Spleen (tissue), 11 donors: ENCODE data around the gene CPA4. TPM values are rescaled to one million over a fixed set of nuclear protein-coding genes. Genes with fewer than 3 reads are reported as not detected.

Experiments
- DNase-seq: peaks from one replicate; pipeline ENCODE4 v3.0.0-alpha.2; 2020
- H3K27ac ChIP-seq, 8 donors: fragments of 200-600 bp; sonication (generic) in 7 of 8; 1 replicate in 4 of 8; 2 replicates in 4 of 8; pipeline versions ENCODE4 v1.5.0 to v1.8.0; 2016 to 2021; ENCODE audit warnings: inconsistent platforms in 4 of 8, mild to moderate bottlenecking in 4 of 8, moderate library complexity in 1 of 8
- H3K27me3 ChIP-seq, 7 donors: fragments of 200-600 bp; sonication (generic) in 6 of 7; replicated peaks in 1 of 7; 1 replicate in 4 of 7; 2 replicates in 3 of 7; pipeline versions ENCODE4 v1.5.0 to v1.8.0; 2016 to 2021; ENCODE audit warnings: inconsistent platforms in 3 of 7, mild to moderate bottlenecking in 1 of 7
- H3K36me3 ChIP-seq, 6 donors: fragments of 200-600 bp; sonication (generic) in 5 of 6; 1 replicate in 4 of 6; 2 replicates in 2 of 6; pipeline versions ENCODE4 v1.5.0 to v1.8.0; 2016 to 2021; ENCODE audit warnings: inconsistent platforms in 2 of 6
- H3K4me1 ChIP-seq, 6 donors: fragments of 200-600 bp; sonication (generic) in 5 of 6; 1 replicate in 3 of 6; 2 replicates in 3 of 6; pipeline versions ENCODE4 v1.5.0 to v1.8.0; 2016 to 2021; ENCODE audit warnings: inconsistent platforms in 3 of 6
- H3K4me3 ChIP-seq, 8 donors: fragments of 200-600 bp; sonication (generic) in 7 of 8; 1 replicate in 4 of 8; 2 replicates in 4 of 8; pipeline versions ENCODE4 v1.5.0 to v1.8.0; 2016 to 2021; ENCODE audit warnings: inconsistent platforms in 4 of 8, mild to moderate bottlenecking in 4 of 8, moderate library complexity in 2 of 8
- H3K9me3 ChIP-seq, 8 donors: fragments of 200-600 bp; sonication (generic) in 7 of 8; 1 replicate in 4 of 8; 2 replicates in 4 of 8; pipeline versions ENCODE4 v1.5.0 to v1.8.0; 2016 to 2021; ENCODE audit warnings: inconsistent platforms in 4 of 8
- POLR2A ChIP-seq, 3 donors: fragments of 450-650 bp; IDR thresholded peaks; one replicate each; pipeline ENCODE4 v1.5.1; 2017; ENCODE audit warnings: antibody characterized with exemption in 3 of 3, mild to moderate bottlenecking in 1 of 3
- POLR2AphosphoS5 ChIP-seq, 3 donors: sonication (generic); formaldehyde crosslinking; IDR thresholded peaks; one replicate each; pipeline ENCODE4 v1.5.1; 2017; ENCODE audit warnings: antibody characterized with exemption in 3 of 3
- WGBS, 5 donors: extraction: QIAGEN DNeasy Blood & Tissue Kit in 3 of 5; methylation state at CpG; one replicate each; pipeline versions ENCODE4 v1.1.5 to v1.1.7; 2013 to 2018; 5-methylcytosine and 5-hydroxymethylcytosine counted together
- intact Hi-C: fragments of 100-400 bp; cut with DNase I; formaldehyde crosslinking; loops from one replicate; pipeline ENCODE4 v1.15.0; 2023; ENCODE audit warnings: low total_unique reads
- polyA plus RNA-seq, 3 donors: library from polyadenylated mRNA; stranded (reverse); fragments of 200-250 nt; gene quantifications; one replicate each; pipeline ENCODE4 v1.2.1, GENCODE V29; 2013
- total RNA-seq, 7 donors: library from RNA; depleted of rRNA in 3 of 7; stranded (reverse); fragments of >200 nt in 3 of 7; fragmentation: NEBNext Ultra II Directional in 4 of 7; extraction: Animal tissue kit (Norgen Biotek cat#: 25700) in 4 of 7; gene quantifications; one replicate each; pipeline versions ENCODE4 v1.1.0 to v1.2.1, GENCODE V29; 2016 to 2021
- TF ChIP-seq, protein P1 (sequence below), 11 experiments: fragments of 200-600 bp in 7 of 11; fragments of 450-650 bp in 4 of 11; sonication (generic) in 4 of 11; IDR thresholded peaks in 8 of 11; conservative IDR thresholded peaks in 3 of 11; 1 replicate in 7 of 11; 2 replicates in 4 of 11; pipeline versions ENCODE4 v1.4.0 to v1.8.0; 2016 to 2021; ENCODE audit warnings: antibody characterized with exemption in 11 of 11, inconsistent platforms in 4 of 11, mild to moderate bottlenecking in 1 of 11
- donor health status: healthy with polysubstance abuse.
- donor health status: DM: no; HTN: no; CAD: no; lungs with moderate emphysema.
- donor health status: DM: no; HTN: no; CAD: no.
- donor health status: Bipolar disorder and iron deficiency.
- donor health status: healthy.
- donor health status: DM: no; HTN: no; CAD: no.
- donor health status: DM: yes; HTN: yes; CAD: no.

The CPA4 gene
- total and polyA plus RNA-seq, 10 donors = 0.15 to 3.3 (median 0.78) TPM

DNA sequence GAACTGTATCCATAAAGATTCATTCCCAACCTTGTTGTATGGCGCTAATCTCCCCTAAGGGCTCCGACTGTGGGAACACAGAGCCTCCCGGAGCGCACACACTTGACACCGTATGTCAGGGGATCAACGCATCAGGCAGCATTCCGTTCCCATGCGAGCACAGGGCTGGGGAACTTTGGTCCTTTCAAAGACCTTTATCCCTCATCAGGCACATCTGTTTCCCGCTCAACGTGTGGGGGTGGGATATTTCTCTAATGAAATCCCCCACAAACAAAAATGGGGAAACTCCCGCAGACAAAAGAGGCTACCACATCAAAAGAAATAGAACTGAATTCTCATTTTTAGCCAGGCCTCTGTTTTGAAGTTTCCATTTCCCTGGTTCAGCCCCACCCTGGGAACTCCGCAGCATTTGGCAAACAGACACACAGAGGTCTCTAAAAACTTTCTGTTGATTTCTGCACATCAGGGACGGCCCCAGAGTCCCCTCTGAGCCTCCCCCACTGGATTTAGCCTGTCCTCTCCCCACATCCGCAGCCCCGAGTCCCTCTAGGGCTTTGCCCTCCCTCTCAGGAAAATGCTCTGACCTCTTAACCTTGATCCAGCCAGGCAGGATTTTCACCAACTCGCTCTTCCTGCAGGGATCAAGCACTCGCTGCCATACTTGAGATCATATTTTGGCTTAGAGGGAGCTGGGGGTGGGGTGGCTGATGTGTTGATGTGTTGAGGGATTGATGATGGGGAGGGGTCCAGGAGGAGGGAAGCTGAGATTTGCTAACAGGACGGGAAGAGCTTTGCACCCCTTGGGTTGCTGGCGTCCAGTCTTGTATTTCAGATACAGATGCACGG, 58.2 kb downstream of the CPA4 start:
- peaks cover 5 to 36% (median 19%) of the 10 kb centered on the region in 6 donors for H3K4me1 ChIP-seq
- intact Hi-C loops = no loop called here
- peak; percentile 80 for DNase-seq
- H3K4me3 ChIP-seq = no peak overlapping the region
- no peaks in the 10 kb centered on the region for H3K9me3 ChIP-seq
- WGBS, 5 donors = 39 to 64% (median 60%) methylated on average over 20 of the region's 20 CpGs
- TF ChIP-seq POLR2AphosphoS5 (IDR thresholded peaks at IDR 0.05) = peak in 2 of 3 donors; percentile 69 to 71
- TF ChIP-seq, protein P1, sequence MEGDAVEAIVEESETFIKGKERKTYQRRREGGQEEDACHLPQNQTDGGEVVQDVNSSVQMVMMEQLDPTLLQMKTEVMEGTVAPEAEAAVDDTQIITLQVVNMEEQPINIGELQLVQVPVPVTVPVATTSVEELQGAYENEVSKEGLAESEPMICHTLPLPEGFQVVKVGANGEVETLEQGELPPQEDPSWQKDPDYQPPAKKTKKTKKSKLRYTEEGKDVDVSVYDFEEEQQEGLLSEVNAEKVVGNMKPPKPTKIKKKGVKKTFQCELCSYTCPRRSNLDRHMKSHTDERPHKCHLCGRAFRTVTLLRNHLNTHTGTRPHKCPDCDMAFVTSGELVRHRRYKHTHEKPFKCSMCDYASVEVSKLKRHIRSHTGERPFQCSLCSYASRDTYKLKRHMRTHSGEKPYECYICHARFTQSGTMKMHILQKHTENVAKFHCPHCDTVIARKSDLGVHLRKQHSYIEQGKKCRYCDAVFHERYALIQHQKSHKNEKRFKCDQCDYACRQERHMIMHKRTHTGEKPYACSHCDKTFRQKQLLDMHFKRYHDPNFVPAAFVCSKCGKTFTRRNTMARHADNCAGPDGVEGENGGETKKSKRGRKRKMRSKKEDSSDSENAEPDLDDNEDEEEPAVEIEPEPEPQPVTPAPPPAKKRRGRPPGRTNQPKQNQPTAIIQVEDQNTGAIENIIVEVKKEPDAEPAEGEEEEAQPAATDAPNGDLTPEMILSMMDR (IDR thresholded peaks at IDR 0.05 in 8 of 11, conservative IDR thresholded peaks at IDR 0.05 in 3 of 11) = no peak
- H3K27ac ChIP-seq = peak overlapping the region in 7 of 8 donors; percentile 36 to 74 (median 69)
- no peaks in the 10 kb centered on the region for H3K27me3 ChIP-seq
- H3K36me3 ChIP-seq = no peaks in the 10 kb centered on the region

DNA sequence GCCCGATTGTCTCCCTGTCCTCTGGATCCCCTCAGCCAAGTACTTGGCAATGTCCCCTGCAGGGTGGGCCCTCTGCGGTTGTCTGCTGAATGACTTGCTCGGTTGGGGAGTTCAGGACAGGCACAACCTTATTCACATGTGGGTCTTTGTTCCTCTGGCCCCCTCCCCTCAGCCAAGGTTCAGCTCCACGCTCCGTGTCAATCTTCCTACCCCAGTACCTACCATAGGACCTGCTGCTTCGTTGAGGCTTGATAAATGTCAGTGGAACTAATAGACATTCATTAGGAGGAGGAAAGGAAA, 58.8 kb downstream of the CPA4 start:
- Histone ChIP-seq H3K9me3 (no peaks in the 10 kb centered on the region), H3K27ac (peak overlapping the region in 7 of 8 donors; percentile 36 to 72 (median 67)), H3K27me3 (no peaks in the 10 kb centered on the region), H3K36me3 (no peaks in the 10 kb centered on the region), H3K4me3 (no peak overlapping the region), H3K4me1 (peaks cover 5 to 41% (median 19%) of the 10 kb centered on the region in 6 donors)
- intact Hi-C loops = no loop called here
- peak; percentile 74 for DNase-seq
- TF ChIP-seq POLR2AphosphoS5 (IDR thresholded peaks at IDR 0.05) (no peak), POLR2A (IDR thresholded peaks at IDR 0.05) (no peak)
- TF ChIP-seq, protein P1 (IDR thresholded peaks at IDR 0.05 in 8 of 11, conservative IDR thresholded peaks at IDR 0.05 in 3 of 11) = no peak
- WGBS, 5 donors = 60 to 80% (median 74%) methylated on average over 6 of the region's 6 CpGs

DNA sequence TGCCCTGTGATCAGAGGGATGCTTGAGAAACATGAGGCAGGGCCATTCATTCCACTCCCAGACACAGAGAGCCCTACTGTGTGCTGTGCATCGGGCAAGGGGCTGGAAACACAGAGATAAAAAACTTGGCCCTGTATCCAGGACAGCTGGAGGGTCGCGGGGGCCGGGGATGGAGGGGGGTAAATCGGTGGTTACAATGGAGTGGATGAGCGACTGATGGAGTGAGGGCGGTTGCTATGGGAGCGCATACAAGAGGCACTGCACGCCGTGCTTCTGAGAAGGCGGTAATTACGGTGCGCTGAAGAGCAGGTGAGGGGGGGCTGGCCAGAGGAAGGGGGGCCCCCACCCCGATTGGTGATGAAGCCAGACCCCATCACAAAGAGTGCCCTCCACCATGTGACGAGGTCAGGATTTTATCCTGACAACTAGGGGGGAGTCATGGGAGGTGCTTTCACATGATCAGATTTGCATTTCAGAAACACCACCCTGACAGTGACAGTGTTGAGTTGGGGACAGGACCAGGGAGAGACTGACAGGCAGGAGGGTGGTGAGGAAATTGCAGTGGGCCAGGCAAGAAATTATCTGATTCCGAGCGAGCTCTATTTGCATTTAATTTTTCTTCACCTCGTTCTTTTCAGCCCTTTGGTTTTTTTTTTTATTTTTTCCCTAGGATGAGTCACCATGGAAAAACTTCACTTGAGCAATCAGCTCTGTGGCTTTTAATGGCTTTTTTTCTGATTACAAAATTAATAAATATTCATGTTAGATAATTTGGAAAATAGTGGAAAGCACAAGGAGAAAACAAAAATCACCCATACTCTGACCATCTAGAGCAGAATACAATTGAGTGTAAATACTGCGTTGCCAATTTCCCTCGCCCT, 59.5 kb downstream of the CPA4 start:
- WGBS, 5 donors = 71 to 83% (median 77%) methylated on average over 20 of the region's 20 CpGs
- TF ChIP-seq, protein P1 (IDR thresholded peaks at IDR 0.05 in 8 of 11, conservative IDR thresholded peaks at IDR 0.05 in 3 of 11) = no peak
- TF ChIP-seq POLR2AphosphoS5 (IDR thresholded peaks at IDR 0.05) = no peak
- no peak for TF ChIP-seq POLR2A (IDR thresholded peaks at IDR 0.05)
- Histone ChIP-seq H3K27me3 (no peaks in the 10 kb centered on the region), H3K36me3 (no peaks in the 10 kb centered on the region), H3K27ac (peak overlapping the region in 7 of 8 donors; percentile 36 to 72 (median 67)), H3K4me1 (peaks cover 5 to 41% (median 19%) of the 10 kb centered on the region in 6 donors), H3K9me3 (no peaks in the 10 kb centered on the region), H3K4me3 (no peak overlapping the region)
- intact Hi-C loops = no loop called here
- DNase-seq = no peak

DNA sequence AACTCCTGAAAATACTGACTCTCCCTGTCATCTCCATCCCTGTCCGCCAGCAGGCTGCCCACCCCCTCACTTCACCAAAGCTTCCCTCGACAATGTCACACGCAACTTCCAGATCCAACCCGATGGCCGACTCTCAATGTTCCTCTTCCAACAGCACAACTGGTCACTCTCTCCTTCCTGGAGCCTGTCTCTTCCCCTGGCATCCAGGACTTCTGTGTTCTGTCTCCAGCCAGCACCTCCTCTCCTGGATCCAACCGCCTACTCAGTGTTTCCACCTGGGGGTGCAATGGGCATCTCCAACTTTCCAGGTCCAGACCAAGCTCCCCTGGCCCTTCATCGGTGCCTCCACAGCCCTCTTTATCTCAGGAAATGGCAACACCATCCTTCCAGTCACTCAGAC, 60.2 kb downstream of the CPA4 start:
- H3K4me1 ChIP-seq = peaks cover 5 to 41% (median 19%) of the 10 kb centered on the region in 6 donors
- intact Hi-C loops = no loop called here
- H3K27me3 ChIP-seq = no peaks in the 10 kb centered on the region
- peak overlapping the region in 6 of 8 donors; percentile 51 to 72 (median 68) for H3K27ac ChIP-seq
- TF ChIP-seq POLR2AphosphoS5 (IDR thresholded peaks at IDR 0.05) (no peak), POLR2A (IDR thresholded peaks at IDR 0.05) (no peak)
- TF ChIP-seq, protein P1 (IDR thresholded peaks at IDR 0.05 in 8 of 11, conservative IDR thresholded peaks at IDR 0.05 in 3 of 11) = no peak
- no peak for DNase-seq
- no peak overlapping the region for H3K4me3 ChIP-seq
- H3K36me3 ChIP-seq = no peaks in the 10 kb centered on the region
- H3K9me3 ChIP-seq = no peaks in the 10 kb centered on the region
- 83 to 90% (median 89%) methylated on average over 7 of the region's 7 CpGs for WGBS, 5 donors
